ENCODE measurements around the gene MTOR.

- TF ChIP-seq GATA2 (IDR thresholded peaks at IDR 0.05; ENCODE audit: low read depth, low read length) (no peak), GATA3 (IDR thresholded peaks at IDR 0.05; ENCODE audit: low read depth, low read length) (no peak)
Observed at GRCh38 chr1:11272544-11272831, 10.1 kb upstream of the MTOR start.
